Activated CD8-positive, alpha-beta T cell treated with anti-CD3 and anti-CD28 coated beads for 36 hours (primary cell): ENCODE data around the gene AFM. TPM values are rescaled to one million over a fixed set of nuclear protein-coding genes. Genes with fewer than 3 reads are reported as not detected.

Source experiments
- ATAC-seq: fragments of 200-7000 bp; cut with Tn5 transposase; one replicate; pipeline ENCODE4 v1.10.0; 2021; ENCODE audit warnings: mild to moderate bottlenecking, moderate library complexity
- CTCF ChIA-PET: fragments of 350-600 bp; sonication (Branson Sonifier 250); formaldehyde crosslinking; loops from one replicate; lab custom pipeline; 2021; ENCODE audit warnings: antibody characterized with exemption; lab: Charles Lee
- POLR2A ChIA-PET: fragments of 350-600 bp; sonication (Branson Sonifier 250); formaldehyde crosslinking; loops from one replicate; lab custom pipeline; 2021; ENCODE audit warnings: antibody characterized with exemption; lab: Charles Lee
- DNase-seq: peaks from one replicate; pipeline ENCODE4 v3.0.0-alpha.2; 2020
- H3K27ac Mint-ChIP-seq: one replicate; pipeline ENCODE4 v1.8.0; 2021; ENCODE audit warnings: mild to moderate bottlenecking, mixed read lengths
- H3K27me3 Mint-ChIP-seq: one replicate; pipeline ENCODE4 v1.8.0; 2021; ENCODE audit warnings: mixed read lengths
- H3K36me3 Mint-ChIP-seq: one replicate; pipeline ENCODE4 v1.8.0; 2021; ENCODE audit warnings: low read depth, mixed read lengths
- H3K4me1 Mint-ChIP-seq: one replicate; pipeline ENCODE4 v1.8.0; 2021; ENCODE audit warnings: low read depth, mixed read lengths
- H3K4me3 Mint-ChIP-seq: one replicate; pipeline ENCODE4 v1.8.0; 2021; ENCODE audit warnings: mild to moderate bottlenecking, moderate library complexity, mixed read lengths
- H3K9me3 Mint-ChIP-seq: one replicate; pipeline ENCODE4 v1.8.0; 2021; ENCODE audit warnings: mixed read lengths
- CTCF ChIP-seq: fragments of 200-600 bp; IDR thresholded peaks from one replicate; pipeline ENCODE4 v1.8.0; 2022; ENCODE audit warnings: antibody characterized with exemption, mild to moderate bottlenecking
- intact Hi-C: fragments of 100-400 bp; cut with micrococcal nuclease; formaldehyde crosslinking; loops from one replicate; pipeline ENCODE4 v1.10.0; 2022
- total RNA-seq, 2 experiments: library from RNA; stranded (reverse); gene quantifications; one replicate each; pipeline ENCODE4 v1.2.3, GENCODE V29; 2021

The AFM gene
- total RNA-seq, 2 experiments from 2014 or later, result not detected

- Mint-ChIP-seq H3K4me3 (no peak overlapping the region), H3K36me3 (no peaks in the 10 kb centered on the region), H3K27me3 (peaks cover 4% of the 10 kb centered on the region), H3K27ac (no peak overlapping the region), H3K9me3 (no peaks in the 10 kb centered on the region), H3K4me1 (no peaks in the 10 kb centered on the region)
- no peak for TF ChIP-seq CTCF
- ChIA-PET CTCF (no interaction called here), POLR2A (no interaction called here)
- intact Hi-C loops, result no loop called here
- ATAC-seq, result no peak
- DNase-seq, result no peak
Observed at GRCh38 chr4:73487233-73487632, 5.7 kb downstream of the AFM start.

- POLR2A ChIA-PET, result no interaction called here
- no peaks in the 10 kb centered on the region for H3K9me3 Mint-ChIP-seq
- intact Hi-C loops, result no loop called here
- no peaks in the 10 kb centered on the region for H3K27me3 Mint-ChIP-seq
- DNase-seq (no peak), ATAC-seq (no peak)
- H3K4me1 Mint-ChIP-seq, result no peaks in the 10 kb centered on the region
- CTCF ChIA-PET, result interaction anchor here (0.7 kb wide), 1 partner anchor 54 kb away, joined by 3 read pairs; no protein-coding TSS in a partner anchor
- H3K27ac Mint-ChIP-seq, result no peak overlapping the region
- H3K4me3 Mint-ChIP-seq, result no peak overlapping the region
- TF ChIP-seq CTCF, result no peak
- no peaks in the 10 kb centered on the region for H3K36me3 Mint-ChIP-seq
Observed at GRCh38 chr4:73499996-73500765, 18.6 kb downstream of the AFM start.

- no peaks in the 10 kb centered on the region for H3K27me3 Mint-ChIP-seq
- H3K9me3 Mint-ChIP-seq, result no peaks in the 10 kb centered on the region
- no peak for TF ChIP-seq CTCF
- CTCF ChIA-PET, result no interaction called here
- intact Hi-C loops, result no loop called here
- no peak overlapping the region for H3K27ac Mint-ChIP-seq
- H3K4me3 Mint-ChIP-seq, result no peak overlapping the region
- ATAC-seq, result no peak
- no peaks in the 10 kb centered on the region for H3K4me1 Mint-ChIP-seq
- POLR2A ChIA-PET, result no interaction called here
- DNase-seq, result no peak
- H3K36me3 Mint-ChIP-seq, result no peaks in the 10 kb centered on the region
Observed at GRCh38 chr4:73501664-73502265, 20.2 kb downstream of the AFM start.

GRCh38 chr4:73505567-73505966 is 24.0 kb downstream of the AFM start:
- Mint-ChIP-seq H3K4me1 (no peaks in the 10 kb centered on the region), H3K36me3 (no peaks in the 10 kb centered on the region), H3K4me3 (no peak overlapping the region), H3K27me3 (no peaks in the 10 kb centered on the region), H3K27ac (no peak overlapping the region), H3K9me3 (no peaks in the 10 kb centered on the region)
- no peak for TF ChIP-seq CTCF
- DNase-seq (no peak), ATAC-seq (no peak)
- POLR2A ChIA-PET, result no interaction called here
- intact Hi-C loops, result no loop called here
- CTCF ChIA-PET, result interaction anchor here (0.5 kb wide), 1 partner anchor 25 kb away, joined by 4 read pairs; no protein-coding TSS in a partner anchor

- Mint-ChIP-seq H3K4me1 (no peaks in the 10 kb centered on the region), H3K27me3 (no peaks in the 10 kb centered on the region), H3K36me3 (no peaks in the 10 kb centered on the region), H3K4me3 (no peak overlapping the region), H3K27ac (no peak overlapping the region), H3K9me3 (no peaks in the 10 kb centered on the region)
- DNase-seq, result no peak
- TF ChIP-seq CTCF, result no peak
- ChIA-PET CTCF (no interaction called here), POLR2A (no interaction called here)
- no peak for ATAC-seq
- intact Hi-C loops, result no loop called here
Observed at GRCh38 chr4:73507541-73507940, 26.0 kb downstream of the AFM start.
